GM12892 (cell line): ENCODE results near the gene CYSTM1.

ENCODE experiments used
- DNase-seq: peaks from one replicate; pipeline ENCODE4 v3.0.0; 2011; ENCODE audit not compliant: insufficient read length
- FAIRE-seq: peaks from 2 replicates; lab custom pipeline; 2011; peaks lifted over from hg19 to GRCh38; lab: Jason Lieb, UNC
- POLR2A ChIP-seq: IDR thresholded peaks from 2 replicates; pipeline ENCODE4 v1.6.1; 2011; ENCODE audit warnings: low read depth, low read length, control low read depth
- POLR2AphosphoS5 ChIP-seq: IDR thresholded peaks from 2 replicates; pipeline ENCODE4 v1.6.1; 2011; ENCODE audit warnings: low read depth, low read length, control low read depth
- TAF1 ChIP-seq: IDR thresholded peaks from 2 replicates; pipeline ENCODE4 v1.6.1; 2011; ENCODE audit warnings: low read depth, mild to moderate bottlenecking, control low read depth, low read length, borderline replicate concordance

CYSTM1 gene

GRCh38 chr5:140232731-140233130 is 57.7 kb downstream of the CYSTM1 start:
- no peak for TF ChIP-seq POLR2AphosphoS5
- TF ChIP-seq TAF1 = no peak
- no peak for TF ChIP-seq POLR2A
- DNase-seq (no peak), FAIRE-seq (no peak)

GRCh38 chr5:140234377-140234989 is 59.5 kb downstream of the CYSTM1 start:
- no peak for FAIRE-seq
- TF ChIP-seq POLR2A (no peak), POLR2AphosphoS5 (no peak), TAF1 (no peak)

GRCh38 chr5:140235791-140236551 is 61.0 kb downstream of the CYSTM1 start:
- no peak for FAIRE-seq
- DNase-seq = no peak
- no peak for TF ChIP-seq POLR2A
- no peak for TF ChIP-seq TAF1
- no peak for TF ChIP-seq POLR2AphosphoS5

More at GRCh38 chr5:140234377-140234989, 59.5 kb downstream of the CYSTM1 start:
- DNase-seq = no peak

GRCh38 chr5:140236891-140237598 is 62.1 kb downstream of the CYSTM1 start:
- DNase-seq (no peak), FAIRE-seq (peak; percentile 21)
- TF ChIP-seq TAF1 = no peak
- no peak for TF ChIP-seq POLR2AphosphoS5
- TF ChIP-seq POLR2A = no peak

GRCh38 chr5:140238756-140239155 is 63.8 kb downstream of the CYSTM1 start:
- FAIRE-seq (no peak), DNase-seq (no peak)
- TF ChIP-seq TAF1 (no peak), POLR2A (no peak), POLR2AphosphoS5 (no peak)

- FAIRE-seq (no peak), DNase-seq (no peak)
- TF ChIP-seq POLR2AphosphoS5 (no peak), POLR2A (no peak), TAF1 (no peak)
Measured at GRCh38 chr5:140239461-140239860, 64.5 kb downstream of the CYSTM1 start.

GRCh38 chr5:140239939-140240700 is 65.1 kb downstream of the CYSTM1 start:
- TF ChIP-seq POLR2A (no peak), TAF1 (no peak), POLR2AphosphoS5 (no peak)
- DNase-seq (peak; percentile 61), FAIRE-seq (no peak)

GRCh38 chr5:140240987-140241706 is 66.2 kb downstream of the CYSTM1 start:
- FAIRE-seq (no peak), DNase-seq (no peak)

GRCh38 chr5:140242099-140242498 is 67.1 kb downstream of the CYSTM1 start:
- no peak for FAIRE-seq

More at GRCh38 chr5:140240987-140241706, 66.2 kb downstream of the CYSTM1 start:
- TF ChIP-seq POLR2A = no peak
- no peak for TF ChIP-seq TAF1
- TF ChIP-seq POLR2AphosphoS5 = no peak

GRCh38 chr5:140242890-140243585 is 68.0 kb downstream of the CYSTM1 start:
- no peak for DNase-seq
- TF ChIP-seq TAF1 (no peak), POLR2AphosphoS5 (no peak), POLR2A (no peak)
- no peak for FAIRE-seq

More at GRCh38 chr5:140242099-140242498, 67.1 kb downstream of the CYSTM1 start:
- no peak for DNase-seq
- no peak for TF ChIP-seq POLR2AphosphoS5
- no peak for TF ChIP-seq POLR2A
- no peak for TF ChIP-seq TAF1
